Measurements from ENCODE around the gene MTCH2. TPM values are rescaled to one million over a fixed set of nuclear protein-coding genes. Genes with fewer than 3 reads are reported as not detected.

Gene MTCH2
- polyA plus RNA-seq, 1 experiment, result 104 TPM

GRCh38 chr11:47606731-47607130 lies 35.6 kb downstream of the MTCH2 start:
- no peak for DNase-seq (ENCODE audit: low read depth)
- TF ChIP-seq CTCF (IDR thresholded peaks at IDR 0.05; ENCODE audit: insufficient read depth, low read depth, low read length), result no peak
- no peak overlapping the region for H3K4me3 ChIP-seq (ENCODE audit: low read depth, low read length)
- CTCF ChIA-PET, result interaction anchor here (0.7 to 3.7 kb wide), 6 partner anchors 9 to 233 kb away, joined by 3 to 20 read pairs (median 6); no protein-coding TSS in a partner anchor
- POLR2A ChIA-PET, result interaction anchor here (1.0 kb wide), 1 partner anchor 110 kb away, joined by 3 read pairs; no protein-coding TSS in a partner anchor
- no peaks in the 10 kb centered on the region for H3K36me3 ChIP-seq (ENCODE audit: control insufficient read depth, insufficient read depth, low read length)
- H3K27me3 ChIP-seq (ENCODE audit: control insufficient read depth, insufficient read depth, low read length), result no peaks in the 10 kb centered on the region

GRCh38 chr11:47605921-47606320 lies 36.4 kb downstream of the MTCH2 start:
- Histone ChIP-seq H3K36me3 (ENCODE audit: control insufficient read depth, insufficient read depth, low read length) (no peaks in the 10 kb centered on the region; the same call in 1 of the 2 replicates), H3K27me3 (ENCODE audit: control insufficient read depth, insufficient read depth, low read length) (no peaks in the 10 kb centered on the region), H3K4me3 (ENCODE audit: low read depth, low read length) (no peak overlapping the region)
- ChIA-PET POLR2A (no interaction called here), CTCF (interaction anchor here (1.0 to 3.7 kb wide), 3 partner anchors 12 to 220 kb away, joined by 3 to 20 read pairs (median 3); no protein-coding TSS in a partner anchor)
- TF ChIP-seq CTCF (IDR thresholded peaks at IDR 0.05; ENCODE audit: insufficient read depth, low read depth, low read length), result no peak
- DNase-seq (ENCODE audit: low read depth), result no peak

GRCh38 chr11:47603295-47603694 lies 39.1 kb downstream of the MTCH2 start:
- H3K4me3 ChIP-seq (ENCODE audit: low read depth, low read length), result no peak overlapping the region
- ChIA-PET CTCF (interaction anchor here (1.6 kb wide), 1 partner anchor 14 kb away, joined by 5 read pairs; no protein-coding TSS in a partner anchor), POLR2A (no interaction called here)
- H3K27me3 ChIP-seq (ENCODE audit: control insufficient read depth, insufficient read depth, low read length), result no peaks in the 10 kb centered on the region
- no peak for TF ChIP-seq CTCF (IDR thresholded peaks at IDR 0.05; ENCODE audit: insufficient read depth, low read depth, low read length)
- H3K36me3 ChIP-seq (ENCODE audit: control insufficient read depth, insufficient read depth, low read length), result no peaks in the 10 kb centered on the region; the same call in 1 of the 2 replicates
- no peak for DNase-seq (ENCODE audit: low read depth)

- ChIA-PET POLR2A (no interaction called here), CTCF (interaction anchor here (1.0 to 1.5 kb wide), 2 partner anchors 22 to 39 kb away, joined by 3 to 5 read pairs; no protein-coding TSS in a partner anchor)
- H3K4me3 ChIP-seq (ENCODE audit: low read depth, low read length), result no peak overlapping the region
- H3K27me3 ChIP-seq (ENCODE audit: control insufficient read depth, insufficient read depth, low read length), result peaks cover 7% of the 10 kb centered on the region
- H3K36me3 ChIP-seq (ENCODE audit: control insufficient read depth, insufficient read depth, low read length), result no peaks in the 10 kb centered on the region; the same call in 1 of the 2 replicates
- no peak for TF ChIP-seq CTCF (IDR thresholded peaks at IDR 0.05; ENCODE audit: insufficient read depth, low read depth, low read length)
- no peak for DNase-seq (ENCODE audit: low read depth)
These were observed 42.5 kb downstream of the MTCH2 start for GRCh38 chr11:47599902-47600301.

GRCh38 chr11:47595967-47596366 lies 46.4 kb downstream of the MTCH2 start:
- H3K36me3 ChIP-seq (ENCODE audit: control insufficient read depth, insufficient read depth, low read length), result no peaks in the 10 kb centered on the region
- no peak for DNase-seq (ENCODE audit: low read depth)
- H3K27me3 ChIP-seq (ENCODE audit: control insufficient read depth, insufficient read depth, low read length), result peaks cover 37% of the 10 kb centered on the region
- no peak for TF ChIP-seq CTCF (IDR thresholded peaks at IDR 0.05; ENCODE audit: insufficient read depth, low read depth, low read length)
- H3K4me3 ChIP-seq (ENCODE audit: low read depth, low read length), result no peak overlapping the region
- ChIA-PET POLR2A (no interaction called here), CTCF (interaction anchor here (1.2 kb wide), 1 partner anchor 12 kb away, joined by 5 read pairs; no protein-coding TSS in a partner anchor)

All from BJ (cell line).